Measurements from ENCODE around the gene SCYGR3.

Gene SCYGR3

DNA sequence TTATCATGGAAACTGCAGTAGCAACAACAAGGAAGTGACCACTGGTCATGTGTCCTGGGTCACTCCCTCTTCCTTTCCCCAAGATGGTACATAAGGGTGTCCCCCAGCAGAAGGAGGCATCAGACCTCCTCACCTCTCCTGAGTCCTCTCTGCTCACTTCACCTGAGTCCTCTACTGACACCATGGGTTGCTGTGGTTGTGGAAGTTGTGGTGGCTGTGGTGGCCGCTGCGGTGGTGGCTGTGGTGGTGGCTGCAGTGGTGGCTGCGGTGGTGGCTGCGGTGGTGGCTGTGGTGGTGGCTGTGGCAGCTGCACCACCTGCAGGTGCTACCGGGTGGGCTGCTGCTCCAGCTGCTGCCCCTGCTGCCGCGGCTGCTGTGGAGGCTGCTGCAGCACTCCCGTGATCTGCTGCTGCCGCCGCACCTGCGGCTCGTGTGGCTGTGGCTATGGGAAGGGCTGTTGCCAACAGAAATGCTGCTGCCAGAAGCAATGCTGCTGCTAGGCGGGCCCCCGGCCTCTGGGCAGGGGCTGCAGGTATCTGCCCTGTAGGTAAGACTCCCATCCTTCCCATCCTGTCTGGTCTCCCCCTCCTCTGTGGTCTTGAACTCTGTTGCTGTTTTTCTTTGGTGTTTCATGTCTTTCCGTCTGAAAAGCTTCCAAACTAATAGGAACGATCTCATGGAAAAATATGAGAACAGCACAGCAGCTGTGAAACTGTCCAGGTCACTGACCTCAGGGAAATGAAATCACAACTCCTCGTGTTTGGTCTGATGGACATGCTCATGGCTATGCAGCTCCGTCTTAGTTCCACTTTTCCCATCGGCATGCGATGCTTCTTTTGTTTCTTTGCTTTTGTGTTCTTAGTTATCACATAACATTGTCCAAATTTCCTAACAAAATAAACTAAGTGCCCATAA lies 2.9 kb upstream of the SCYGR3 start, which contains the start of gene SCYGR4:
SCYGR4 (plus strand) TSS at position 183 of the 915 bp plus-strand sequence; CDS start at position 183, 0 bp downstream.
- TF ChIP-seq TEAD4 (IDR thresholded peaks at IDR 0.05) (no peak), EP300 (IDR thresholded peaks at IDR 0.05; ENCODE audit: borderline replicate concordance) (no peak), RAD21 (IDR thresholded peaks at IDR 0.05; ENCODE audit: low read depth) (no peak), TCF12 (IDR thresholded peaks at IDR 0.05; ENCODE audit: low read depth) (no peak), TAF1 (IDR thresholded peaks at IDR 0.05; ENCODE audit: low read depth) (no peak), CREB1 (IDR thresholded peaks at IDR 0.05; ENCODE audit: low read depth) (no peak)

DNA sequence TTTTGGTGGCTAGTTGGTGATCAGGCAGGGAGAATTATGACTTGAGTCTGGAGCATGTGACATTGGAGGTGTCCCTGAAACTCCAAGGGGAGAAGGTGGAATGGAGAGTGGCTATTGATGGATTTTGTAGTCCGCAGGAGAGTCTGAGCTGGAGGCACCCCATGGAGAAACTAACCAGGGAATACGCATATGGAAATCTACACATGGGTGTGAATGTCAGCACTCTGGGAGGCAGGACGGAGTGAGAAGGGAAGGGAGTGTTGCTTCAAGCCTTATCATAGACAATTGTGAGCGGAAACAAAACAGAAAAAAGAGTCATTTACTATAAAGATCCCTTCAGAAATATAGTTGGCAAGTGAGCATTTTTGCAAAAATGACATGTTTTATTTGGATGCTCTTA lies 2.0 kb upstream of the SCYGR3 start:
- TF ChIP-seq NFIC (IDR thresholded peaks at IDR 0.05) (no peak), YY1 (IDR thresholded peaks at IDR 0.05; ENCODE audit: low read depth) (no peak), TAF1 (IDR thresholded peaks at IDR 0.05; ENCODE audit: low read depth) (no peak), REST (IDR thresholded peaks at IDR 0.05; ENCODE audit: low read depth) (no peak), CEBPB (IDR thresholded peaks at IDR 0.05) (no peak), FOXM1 (IDR thresholded peaks at IDR 0.05; ENCODE audit: borderline replicate concordance, low read depth) (no peak), ZBTB7A (IDR thresholded peaks at IDR 0.05; ENCODE audit: low read depth) (no peak), EP300 (IDR thresholded peaks at IDR 0.05; ENCODE audit: borderline replicate concordance) (no peak), RAD21 (IDR thresholded peaks at IDR 0.05; ENCODE audit: low read depth) (no peak)

- TF ChIP-seq EP300 (IDR thresholded peaks at IDR 0.05; ENCODE audit: borderline replicate concordance) (no peak), EGR1 (IDR thresholded peaks at IDR 0.05) (no peak), RAD21 (IDR thresholded peaks at IDR 0.05; ENCODE audit: low read depth) (no peak), FOXM1 (IDR thresholded peaks at IDR 0.05; ENCODE audit: borderline replicate concordance, low read depth) (no peak), REST (IDR thresholded peaks at IDR 0.05; ENCODE audit: low read depth) (no peak)
Measured at GRCh38 chr2:227615906-227616305, 1.3 kb upstream of the SCYGR3 start.

DNA sequence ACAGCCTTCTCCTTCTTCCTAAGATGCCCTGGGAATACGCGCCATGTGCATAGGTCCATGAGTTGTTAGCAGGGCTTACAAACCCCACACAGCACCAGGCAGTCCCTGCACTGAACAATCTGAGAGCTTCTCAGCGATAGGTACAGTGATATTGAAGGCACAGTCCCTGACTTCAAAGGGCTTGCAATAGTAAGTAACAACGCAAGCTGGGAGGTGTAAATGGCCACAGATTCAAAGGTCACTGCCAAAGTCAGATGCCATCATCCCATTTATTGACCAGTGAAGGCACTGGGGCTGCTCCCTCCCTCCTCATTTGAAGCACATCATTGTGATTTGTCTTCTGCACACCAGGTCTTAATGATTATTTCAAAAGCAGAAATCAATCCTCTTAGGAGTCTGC lies 541 bp upstream of the SCYGR3 start:
- no peak for TF ChIP-seq EGR1 (IDR thresholded peaks at IDR 0.05)
- TF ChIP-seq TCF12 (IDR thresholded peaks at IDR 0.05; ENCODE audit: low read depth), result no peak
- TF ChIP-seq RAD21 (IDR thresholded peaks at IDR 0.05; ENCODE audit: low read depth), result no peak
- TF ChIP-seq YY1 (IDR thresholded peaks at IDR 0.05; ENCODE audit: low read depth), result no peak

- TF ChIP-seq MAX (IDR thresholded peaks at IDR 0.05), result no peak
- TF ChIP-seq EP300 (IDR thresholded peaks at IDR 0.05; ENCODE audit: borderline replicate concordance), result no peak
- TF ChIP-seq RAD21 (IDR thresholded peaks at IDR 0.05; ENCODE audit: low read depth), result no peak
- TF ChIP-seq USF1 (IDR thresholded peaks at IDR 0.05), result no peak
- TF ChIP-seq NFIC (IDR thresholded peaks at IDR 0.05), result no peak
- no peak for TF ChIP-seq TEAD4 (IDR thresholded peaks at IDR 0.05)
- no peak for TF ChIP-seq EGR1 (IDR thresholded peaks at IDR 0.05)
- TF ChIP-seq CEBPB (IDR thresholded peaks at IDR 0.05), result no peak
- no peak for TF ChIP-seq ZBTB7A (IDR thresholded peaks at IDR 0.05; ENCODE audit: low read depth)
- no peak for TF ChIP-seq FOXM1 (IDR thresholded peaks at IDR 0.05; ENCODE audit: borderline replicate concordance, low read depth)
- no peak for TF ChIP-seq TCF12 (IDR thresholded peaks at IDR 0.05; ENCODE audit: low read depth)
- TF ChIP-seq TAF1 (IDR thresholded peaks at IDR 0.05; ENCODE audit: low read depth), result no peak
- TF ChIP-seq REST (IDR thresholded peaks at IDR 0.05; ENCODE audit: low read depth), result no peak
Measured at GRCh38 chr2:227614246-227614645, 394 bp downstream of the SCYGR3 start.
